Measurements from ENCODE around the gene ANKRD37.

DNA sequence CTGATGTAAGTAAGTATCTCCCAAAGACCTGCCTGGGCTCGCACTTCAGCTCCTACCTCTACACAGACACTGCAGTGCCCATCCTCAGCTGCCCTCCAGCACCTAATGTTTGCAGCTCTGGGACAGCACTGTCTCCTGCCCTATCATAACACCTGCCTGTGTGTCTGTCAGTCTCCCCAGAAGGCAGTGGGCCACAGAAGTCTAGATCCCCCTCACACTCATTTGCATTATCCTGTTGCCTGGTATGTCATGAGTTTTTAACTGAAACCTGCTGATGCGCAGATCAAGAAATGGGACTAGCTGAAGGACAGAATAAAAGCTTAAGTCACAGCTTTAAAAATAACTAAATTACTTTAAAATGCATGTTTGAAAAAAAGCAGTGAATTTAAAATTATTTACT lies 43.9 kb upstream of the ANKRD37 start:
- TF ChIP-seq, protein P1, sequence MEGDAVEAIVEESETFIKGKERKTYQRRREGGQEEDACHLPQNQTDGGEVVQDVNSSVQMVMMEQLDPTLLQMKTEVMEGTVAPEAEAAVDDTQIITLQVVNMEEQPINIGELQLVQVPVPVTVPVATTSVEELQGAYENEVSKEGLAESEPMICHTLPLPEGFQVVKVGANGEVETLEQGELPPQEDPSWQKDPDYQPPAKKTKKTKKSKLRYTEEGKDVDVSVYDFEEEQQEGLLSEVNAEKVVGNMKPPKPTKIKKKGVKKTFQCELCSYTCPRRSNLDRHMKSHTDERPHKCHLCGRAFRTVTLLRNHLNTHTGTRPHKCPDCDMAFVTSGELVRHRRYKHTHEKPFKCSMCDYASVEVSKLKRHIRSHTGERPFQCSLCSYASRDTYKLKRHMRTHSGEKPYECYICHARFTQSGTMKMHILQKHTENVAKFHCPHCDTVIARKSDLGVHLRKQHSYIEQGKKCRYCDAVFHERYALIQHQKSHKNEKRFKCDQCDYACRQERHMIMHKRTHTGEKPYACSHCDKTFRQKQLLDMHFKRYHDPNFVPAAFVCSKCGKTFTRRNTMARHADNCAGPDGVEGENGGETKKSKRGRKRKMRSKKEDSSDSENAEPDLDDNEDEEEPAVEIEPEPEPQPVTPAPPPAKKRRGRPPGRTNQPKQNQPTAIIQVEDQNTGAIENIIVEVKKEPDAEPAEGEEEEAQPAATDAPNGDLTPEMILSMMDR (IDR thresholded peaks at IDR 0.05), result no peak
- TF ChIP-seq POLR2AphosphoS5 (IDR thresholded peaks at IDR 0.05), result no peak
